ENCODE results near the gene DNAH9. TPM values are rescaled to one million over a fixed set of nuclear protein-coding genes. Genes with fewer than 3 reads are reported as not detected.

Gene DNAH9
- total RNA-seq, 1 donor from 2014 or later: 1.5 TPM

DNA sequence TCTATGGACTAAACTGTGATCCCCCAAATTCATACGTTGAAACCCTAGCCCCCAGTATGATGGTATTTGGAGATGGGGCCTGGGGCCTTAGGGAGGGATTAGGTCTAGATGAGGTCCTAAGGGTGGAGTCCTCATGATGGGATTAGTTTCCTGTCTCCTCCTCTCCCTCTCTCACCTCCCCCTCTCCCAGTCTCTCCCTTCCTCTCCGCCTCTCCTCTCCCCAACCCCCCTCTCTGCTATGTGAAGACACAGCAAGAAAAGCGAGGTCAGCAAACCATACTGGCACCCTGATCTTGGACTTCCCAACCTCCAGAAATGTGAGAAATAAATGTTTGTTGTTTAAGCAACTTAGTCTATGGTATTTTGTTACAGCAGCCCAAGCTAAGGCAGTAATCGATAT, 383.6 kb downstream of the DNAH9 start:
- DNase-seq (ENCODE audit: low spot score): no peak

DNA sequence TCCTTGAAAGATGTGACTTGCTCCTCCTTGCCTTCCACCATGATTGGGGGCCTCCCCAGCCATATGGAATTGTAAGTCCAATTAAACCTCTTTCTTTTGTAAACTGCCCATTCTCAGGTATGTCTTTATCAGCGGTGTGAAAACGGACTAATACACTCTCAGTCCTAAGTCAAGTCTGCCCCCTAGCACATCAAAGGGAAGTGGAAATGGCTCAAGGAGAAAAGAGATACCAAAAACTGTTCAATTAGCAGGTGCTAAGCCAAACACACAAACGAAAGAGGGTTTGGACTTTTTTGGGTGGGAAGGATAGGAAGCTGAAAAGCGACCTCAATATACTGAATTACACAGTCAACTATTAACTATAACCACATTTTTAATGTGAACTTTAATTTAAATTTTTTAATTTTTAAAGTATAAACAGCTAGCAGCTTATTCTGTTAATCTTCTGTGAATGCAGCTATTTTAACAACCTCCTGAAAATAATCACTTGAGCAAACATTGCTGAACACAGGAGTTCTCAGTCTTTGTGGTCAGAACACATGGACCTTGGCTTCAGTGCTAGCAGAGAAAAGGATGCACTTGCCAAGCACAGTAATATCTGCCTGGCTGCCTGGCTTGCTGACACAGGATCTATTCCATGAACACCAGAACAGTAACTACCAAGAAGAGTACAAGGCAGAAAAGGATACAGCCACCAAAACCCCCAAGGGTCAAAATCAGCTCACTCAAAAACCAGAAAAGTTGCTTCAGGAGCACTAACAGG, 388.1 kb downstream of the DNAH9 start:
- DNase-seq (ENCODE audit: low spot score): peak; percentile 15

GRCh38 chr17:11986942-11987329, 388.7 kb downstream of the DNAH9 start:
- DNase-seq (ENCODE audit: low spot score): no peak

GRCh38 chr17:11990363-11990983, 392.2 kb downstream of the DNAH9 start:
- DNase-seq (ENCODE audit: low spot score): no peak

DNA sequence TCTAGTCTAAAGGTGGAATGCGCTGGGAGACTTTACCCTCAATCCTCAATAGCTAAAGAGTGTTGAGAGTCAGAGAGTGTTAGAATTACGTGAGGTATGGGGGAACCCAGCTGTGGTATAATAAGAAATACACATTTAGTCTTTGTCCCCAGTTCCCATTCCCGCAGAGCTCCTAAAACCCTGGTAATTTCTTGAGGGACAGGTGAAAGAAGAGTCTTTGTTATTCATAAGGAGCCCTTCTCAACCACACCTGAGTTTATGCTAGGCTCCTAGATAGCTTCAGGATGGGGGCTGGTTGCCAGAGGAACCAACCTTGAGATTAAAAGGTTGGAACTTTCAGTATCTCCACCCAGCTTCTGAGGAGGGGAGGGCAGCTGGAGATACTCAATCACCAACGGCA, 393.2 kb downstream of the DNAH9 start:
- DNase-seq (ENCODE audit: low spot score): no peak

DNA sequence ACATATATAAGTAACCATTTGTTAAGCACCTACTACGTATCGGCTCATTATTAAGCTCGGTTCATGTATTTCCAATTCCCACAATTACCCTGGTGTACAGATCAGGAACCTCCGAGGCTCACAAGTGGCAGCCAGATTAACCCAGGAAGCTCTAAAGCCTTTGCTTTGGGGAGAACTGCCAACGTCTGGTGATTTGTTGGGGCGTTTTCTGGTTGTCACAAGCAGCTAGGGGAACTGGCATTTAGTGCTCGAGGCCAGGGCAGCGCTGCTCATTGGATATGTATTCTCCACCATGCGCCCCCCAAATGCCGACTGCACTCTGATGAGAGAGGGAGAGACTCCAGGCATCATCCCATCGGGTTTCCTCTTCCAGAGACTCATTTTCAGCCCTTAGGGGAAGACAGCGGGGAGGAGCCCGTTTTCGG, 398.5 kb downstream of the DNAH9 start:
- DNase-seq (ENCODE audit: low spot score): peak; percentile 24

GRCh38 chr17:11997147-11997971, 399.1 kb downstream of the DNAH9 start, which contains the start of gene ZNF18:
Gene ZNF18 (minus strand): TSS chr17:11997475. CDS start chr17:11992829, 4,646 bp downstream.
- peak; percentile 97 for DNase-seq (ENCODE audit: low spot score)

DNA sequence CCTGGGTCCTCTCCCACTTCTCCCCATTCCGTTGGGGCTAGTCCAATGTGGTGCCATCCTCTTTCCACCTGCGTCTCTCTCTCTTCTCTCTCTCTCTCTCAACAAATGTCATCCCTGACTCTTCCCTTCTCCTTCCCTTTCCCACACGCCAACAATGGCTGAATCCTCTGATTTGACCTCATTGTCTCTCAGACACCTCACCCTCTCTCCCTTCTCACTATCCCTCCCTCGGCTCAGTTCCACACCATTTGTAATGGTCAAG, 399.6 kb downstream of the DNAH9 start:
- DNase-seq (ENCODE audit: low spot score): no peak

DNA sequence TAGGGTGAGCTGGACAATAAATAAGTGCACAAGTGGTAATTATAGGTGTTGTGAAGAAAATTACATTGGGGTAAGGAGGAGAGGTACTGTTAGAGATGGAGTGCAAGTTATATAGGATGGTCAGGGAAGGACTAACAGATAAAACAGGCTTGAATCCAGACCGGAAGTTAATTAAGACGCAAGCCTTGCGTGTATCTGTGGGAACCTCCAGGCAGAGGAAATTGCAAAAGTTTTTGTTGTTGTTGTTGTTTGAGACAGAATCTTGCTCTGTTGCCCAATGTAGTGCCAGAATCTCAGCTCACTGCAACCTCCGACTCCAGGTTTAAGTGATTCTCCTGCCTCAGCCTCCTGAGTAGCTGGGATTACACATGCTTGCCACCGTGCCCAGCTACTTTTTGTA, 401.4 kb downstream of the DNAH9 start:
- no peak for DNase-seq (ENCODE audit: low spot score)

- DNase-seq (ENCODE audit: low spot score): no peak
Measured at GRCh38 chr17:12007466-12007865, 409.2 kb downstream of the DNAH9 start.
